Peyer's patch (tissue), 4 donors: ENCODE results near the gene HPSE2.

Experiments
- CTCF ChIP-seq, 6 experiments: fragments of 450-650 bp in 4 of 6; fragments of 200-600 bp in 2 of 6; sonication (generic) in 1 of 6; IDR thresholded peaks; one replicate each; pipeline ENCODE4 v1.5.1; 2017 to 2019; ENCODE audit warnings: antibody characterized with exemption in 6 of 6, mild to moderate bottlenecking in 3 of 6, moderate library complexity in 1 of 6
- POLR2A ChIP-seq, 2 donors: fragments of 450-650 bp; IDR thresholded peaks; one replicate each; pipeline ENCODE4 v1.5.1; 2017; ENCODE audit warnings: antibody characterized with exemption in 2 of 2, mild to moderate bottlenecking in 2 of 2, moderate library complexity in 2 of 2

DNA sequence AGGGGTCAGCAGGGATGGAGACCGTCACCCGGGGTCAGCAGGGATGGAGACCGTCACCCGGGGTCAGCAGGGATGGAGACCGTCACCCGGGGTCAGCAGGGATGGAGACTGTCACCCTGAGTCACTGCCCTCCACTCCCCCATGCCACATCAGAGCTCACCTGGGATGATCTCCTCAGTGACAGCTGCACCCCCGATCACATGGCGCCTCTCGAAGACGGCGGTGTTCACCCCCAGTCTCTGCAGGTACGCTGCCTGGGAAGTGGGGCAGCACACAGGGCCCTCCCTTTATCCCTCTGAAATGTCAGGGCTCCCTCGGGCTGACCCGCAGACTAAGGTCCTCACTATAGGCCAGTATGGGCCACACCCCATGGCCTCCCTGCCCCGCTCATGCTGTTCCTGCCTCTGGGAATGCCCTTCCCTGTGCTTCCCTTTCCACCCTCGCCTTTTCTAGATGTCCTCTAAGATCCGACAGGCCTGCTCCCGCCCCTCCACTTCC, 827.9 kb downstream of the HPSE2 start:
- TF ChIP-seq CTCF (IDR thresholded peaks at IDR 0.05) (no peak), POLR2A (IDR thresholded peaks at IDR 0.05) (no peak)
